ENCODE data around the gene KTI12.

- TF ChIP-seq CTBP1 (IDR thresholded peaks at IDR 0.05; ENCODE audit: borderline replicate concordance) (no peak), ELF4 (IDR thresholded peaks at IDR 0.05) (no peak), ZNF384 (IDR thresholded peaks at IDR 0.05) (no peak), FOXM1 (IDR thresholded peaks at IDR 0.05; ENCODE audit: borderline replicate concordance) (no peak), FOXK2 (IDR thresholded peaks at IDR 0.05) (no peak), L3MBTL2 (conservative IDR thresholded peaks at IDR 0.05) (no peak), BHLHE40 (IDR thresholded peaks at IDR 0.05; ENCODE audit: borderline replicate concordance) (no peak), HDGF (IDR thresholded peaks at IDR 0.05; ENCODE audit: borderline replicate concordance) (no peak)
Observed at GRCh38 chr1:51997974-51998382, 35.6 kb downstream of the KTI12 start.

Data from HEK293T (cell line).